T47D (cell line): ENCODE results near the gene OXLD1.

ENCODE experiments used
- DNase-seq, 2 experiments: peaks; one replicate each; pipeline versions ENCODE4 v3.0.0 to v3.0.0-alpha.2; 2011 to 2012; ENCODE audit warnings: low read depth in 1 of 2, low spot score in 1 of 2
- JUND ChIP-seq: IDR thresholded peaks from 2 replicates; pipeline ENCODE4 v1.6.1; 2012; ENCODE audit warnings: low read depth
- in situ Hi-C: cut with HindIII; loops from 2 replicates; pipeline ENCODE4 v1.10.0; 2016; ENCODE audit warnings: low sequenced_read_pairs, low pct_unique_long_range_greater_than_20kb

OXLD1 gene

DNA sequence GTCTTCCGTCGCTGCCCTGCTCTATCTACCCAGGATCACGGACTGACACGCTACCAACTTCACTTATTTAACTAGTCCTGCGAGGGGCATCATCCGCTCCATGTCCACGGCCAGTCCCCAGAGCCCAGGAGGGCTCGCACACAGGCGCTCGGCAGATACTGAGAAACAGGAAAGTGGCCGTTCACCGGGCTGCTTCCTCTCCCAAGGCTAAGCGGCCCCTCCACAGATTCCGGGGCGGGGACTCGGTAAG, 388 bp downstream of the OXLD1 start:
- no peak for TF ChIP-seq JUND
- in situ Hi-C loops, result no loop called here

DNA sequence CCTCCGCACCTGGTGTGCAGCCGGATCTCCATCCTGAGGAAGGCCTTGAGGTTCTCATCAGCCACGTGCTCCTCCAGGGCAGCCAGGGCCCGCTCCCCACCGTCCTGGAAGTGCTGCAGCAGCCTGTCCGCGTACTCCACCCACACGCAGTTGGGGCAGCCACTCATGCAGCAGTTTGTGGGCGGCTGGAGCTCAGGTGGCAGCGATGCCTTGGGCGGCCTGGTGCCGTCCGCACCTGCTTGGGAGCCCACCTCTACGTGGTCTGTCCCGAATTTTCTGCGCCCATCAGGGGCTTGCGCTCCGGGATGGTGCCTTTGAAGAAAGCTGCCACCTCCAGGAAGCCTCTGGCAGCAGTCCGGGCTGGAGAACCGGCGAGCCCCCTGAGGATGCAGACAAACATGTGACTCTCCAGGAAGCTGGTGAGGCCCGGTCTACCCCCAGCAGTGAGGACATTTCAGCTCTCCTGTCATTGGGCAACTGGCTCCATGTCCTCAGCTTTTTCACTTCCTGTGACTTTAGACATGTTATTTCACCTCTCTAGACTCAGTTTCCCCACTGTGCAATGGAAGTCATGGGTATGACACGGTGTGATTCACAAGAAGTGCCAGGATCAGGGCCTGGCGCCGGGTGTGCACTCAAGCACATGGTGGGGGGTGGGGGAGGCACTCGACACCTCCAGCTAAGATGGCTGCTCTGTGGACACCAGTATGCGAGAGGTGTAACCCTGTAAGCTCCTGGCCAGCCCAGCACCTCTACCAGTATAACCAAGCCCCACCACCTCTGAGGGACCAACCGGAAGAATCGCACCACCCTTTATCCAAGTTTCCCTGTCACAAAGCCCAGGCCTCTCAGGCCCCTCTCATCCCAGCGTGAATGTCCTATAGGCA, 957 bp downstream of the OXLD1 start:
- DNase-seq, result peak; percentile 23 to 51
- in situ Hi-C loops, result no loop called here
- TF ChIP-seq JUND, result no peak

More for the DNA sequence above, 388 bp downstream of the OXLD1 start:
- no peak for DNase-seq

DNA sequence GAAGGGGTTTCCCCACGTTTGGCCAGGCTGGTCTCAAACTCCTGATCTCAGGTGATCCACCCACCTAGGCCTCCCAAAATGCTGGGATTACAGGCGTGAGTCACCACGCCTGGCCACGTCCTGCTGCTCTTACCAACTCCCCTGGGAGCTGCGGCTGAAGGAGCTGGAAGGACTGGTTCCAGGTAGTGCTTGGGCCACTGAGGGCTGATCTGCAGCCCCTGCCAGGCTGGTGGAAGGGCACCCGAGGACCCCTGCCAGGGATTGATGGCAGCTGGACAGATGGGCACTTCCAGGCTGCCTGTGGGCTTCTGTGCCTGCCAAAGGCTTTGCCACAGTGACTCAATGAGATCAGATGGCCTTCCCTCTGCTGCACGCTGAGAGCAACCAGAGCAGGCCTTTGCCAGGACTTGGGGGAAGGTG, 2.3 kb downstream of the OXLD1 start:
- TF ChIP-seq JUND, result no peak
- DNase-seq, result no peak
- in situ Hi-C loops, result no loop called here

DNA sequence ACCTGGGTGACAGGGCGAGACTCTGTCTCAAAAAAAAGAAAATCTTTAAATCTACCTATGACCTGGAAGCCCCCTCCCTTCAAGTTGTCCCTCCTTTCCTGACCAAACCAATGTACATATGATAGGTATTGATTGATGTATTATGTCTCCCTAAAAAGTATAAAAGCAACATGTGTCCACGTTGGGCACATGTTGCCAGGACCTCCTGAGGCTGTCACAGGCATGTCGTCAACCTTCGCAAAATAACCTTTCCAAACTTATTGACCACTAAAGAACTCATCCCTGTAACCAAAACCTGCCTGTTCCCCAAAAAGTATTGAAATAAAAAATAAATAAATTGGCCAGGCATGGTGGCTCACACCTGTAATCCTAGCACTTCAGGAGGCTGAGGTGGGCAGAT, 4.4 kb downstream of the OXLD1 start:
- in situ Hi-C loops, result no loop called here
- TF ChIP-seq JUND, result no peak
- DNase-seq, result no peak

DNA sequence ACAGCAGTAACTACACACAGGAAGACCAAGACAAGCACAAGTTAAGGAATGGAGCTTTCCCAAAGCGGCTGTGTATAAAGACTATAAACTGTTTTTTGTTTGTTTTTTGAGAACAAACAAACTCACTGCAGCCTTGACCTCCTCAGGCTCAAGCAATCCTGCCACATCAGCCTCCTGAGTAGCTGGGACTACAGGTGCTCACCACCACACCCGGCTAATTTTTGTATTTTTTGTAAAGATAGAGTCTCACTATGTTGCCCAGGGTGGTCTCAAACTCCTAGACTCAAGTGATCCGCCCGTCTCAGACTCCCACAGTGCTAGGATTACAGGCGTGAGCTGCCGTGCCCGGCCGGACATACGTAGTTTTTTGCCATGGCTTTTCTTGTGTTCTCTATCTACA, 6.0 kb downstream of the OXLD1 start:
- no peak for DNase-seq
- no peak for TF ChIP-seq JUND
- in situ Hi-C loops, result no loop called here

DNA sequence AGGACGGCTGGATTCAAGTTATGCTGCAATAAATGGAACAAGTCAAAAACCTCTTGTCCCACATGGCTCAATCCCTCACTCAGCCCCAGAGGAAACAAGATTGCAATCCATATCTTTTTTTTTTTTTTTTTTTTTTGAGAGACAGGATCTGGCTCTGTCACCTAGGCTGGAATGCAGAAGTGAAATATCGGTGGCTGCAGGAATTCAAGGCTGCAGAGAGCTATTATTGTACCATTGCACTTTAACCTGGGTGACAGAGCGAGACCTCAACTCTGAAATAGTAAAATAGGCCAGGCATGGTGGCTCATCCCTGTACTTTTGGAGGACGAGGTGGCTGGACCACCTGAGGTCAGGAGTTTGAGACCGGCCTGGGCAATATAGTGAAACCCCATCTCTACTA, 7.4 kb downstream of the OXLD1 start:
- in situ Hi-C loops, result no loop called here
- TF ChIP-seq JUND, result no peak
- peak in 1 of 2 experiments; percentile 23 for DNase-seq

DNA sequence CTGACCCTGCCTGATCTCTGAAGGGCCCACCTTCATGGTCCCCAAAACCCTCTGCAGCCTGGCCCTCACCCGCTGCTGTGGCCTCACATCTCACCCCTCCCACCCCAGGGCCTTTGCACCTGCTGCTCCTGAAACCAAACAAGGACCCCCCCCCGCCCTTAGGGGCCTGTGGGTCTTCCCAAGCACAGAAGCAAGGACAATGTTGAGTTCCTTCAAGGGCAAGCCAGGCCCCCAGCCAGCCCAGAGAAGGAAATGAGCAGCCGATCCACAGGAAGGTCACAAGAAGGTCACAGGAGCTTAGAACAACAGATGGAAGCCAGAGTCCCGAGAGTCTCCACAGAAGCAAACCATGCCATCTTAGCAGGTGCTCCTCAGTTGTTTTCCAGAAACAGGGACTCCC, 9.6 kb downstream of the OXLD1 start:
- in situ Hi-C loops, result no loop called here
- no peak for DNase-seq
- no peak for TF ChIP-seq JUND

DNA sequence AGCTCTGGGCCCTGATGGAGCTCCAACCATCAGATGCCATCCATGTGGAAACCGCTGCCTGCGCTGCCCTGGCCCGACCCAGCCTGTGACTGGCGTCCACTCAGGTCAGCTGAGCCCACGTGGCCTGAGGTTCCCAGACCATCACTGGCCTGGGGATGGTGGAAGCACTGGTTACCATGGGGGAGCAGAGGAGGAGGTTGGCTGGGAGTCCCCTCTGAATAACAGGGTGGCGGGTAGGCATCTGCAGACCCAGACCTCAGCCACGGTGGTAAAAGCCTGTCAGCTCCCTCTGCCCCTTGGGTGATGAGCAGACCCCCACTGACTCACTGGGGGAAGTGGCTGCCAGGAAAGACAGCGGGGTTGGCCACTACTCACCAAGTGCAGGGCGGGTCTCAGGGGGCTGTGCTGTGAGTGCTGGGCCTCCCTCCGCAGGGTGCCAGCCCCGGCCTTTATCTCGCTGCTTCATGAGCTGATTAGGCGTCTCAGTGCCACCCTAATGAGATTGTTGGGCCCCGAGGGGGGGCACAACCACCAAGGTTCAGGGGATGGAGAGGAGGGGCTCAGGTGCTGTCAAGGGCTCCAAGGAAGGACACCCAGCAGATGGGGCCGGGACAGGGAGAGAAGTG, 10.2 kb downstream of the OXLD1 start, which contains the start of gene PDE6G:
Gene PDE6G, minus strand, starts transcription at position 425 of the 626 bp plus-strand sequence. CDS start 3,237 bp downstream, outside the sequence.
- in situ Hi-C loops, result no loop called here
- no peak for TF ChIP-seq JUND
- DNase-seq, result peak in 1 of 2 experiments; percentile 5

DNA sequence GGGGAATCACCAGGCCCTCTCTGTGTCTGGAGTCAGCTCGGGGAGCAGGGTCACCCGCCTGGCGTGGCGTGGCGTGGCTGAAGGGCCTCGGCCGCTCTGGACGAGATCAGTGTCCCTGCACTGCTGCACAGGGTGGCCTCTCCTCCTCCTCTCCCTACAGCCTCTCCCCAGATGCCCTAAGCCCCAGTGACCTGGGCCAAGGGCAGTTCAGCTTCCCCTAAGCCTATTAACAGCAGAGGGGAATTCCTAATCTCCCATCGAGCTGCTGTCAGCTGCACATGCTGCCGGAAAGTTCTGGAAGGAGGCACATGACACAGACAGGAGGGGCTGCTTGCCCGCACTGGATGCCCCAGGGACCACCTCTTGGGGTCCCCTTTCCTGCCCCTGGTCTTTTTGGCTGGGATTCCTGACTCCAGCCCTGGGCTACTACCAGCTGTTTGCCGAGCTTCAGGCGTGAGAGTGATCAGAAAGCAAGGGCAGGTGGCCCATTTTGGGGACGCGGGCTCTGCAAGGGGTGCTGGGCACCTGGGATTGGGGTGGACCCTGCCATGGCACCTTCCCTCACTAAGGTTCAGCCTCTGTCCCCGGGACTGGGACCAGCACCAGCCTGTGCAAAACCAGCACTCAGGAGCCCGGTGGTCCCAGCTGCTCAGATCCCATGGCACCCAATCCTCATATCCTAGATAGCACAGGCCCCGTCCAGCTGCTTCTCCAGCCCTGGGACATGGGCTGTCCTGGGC, 10.9 kb downstream of the OXLD1 start:
- no peak for TF ChIP-seq JUND
- in situ Hi-C loops, result no loop called here
- no peak for DNase-seq

DNA sequence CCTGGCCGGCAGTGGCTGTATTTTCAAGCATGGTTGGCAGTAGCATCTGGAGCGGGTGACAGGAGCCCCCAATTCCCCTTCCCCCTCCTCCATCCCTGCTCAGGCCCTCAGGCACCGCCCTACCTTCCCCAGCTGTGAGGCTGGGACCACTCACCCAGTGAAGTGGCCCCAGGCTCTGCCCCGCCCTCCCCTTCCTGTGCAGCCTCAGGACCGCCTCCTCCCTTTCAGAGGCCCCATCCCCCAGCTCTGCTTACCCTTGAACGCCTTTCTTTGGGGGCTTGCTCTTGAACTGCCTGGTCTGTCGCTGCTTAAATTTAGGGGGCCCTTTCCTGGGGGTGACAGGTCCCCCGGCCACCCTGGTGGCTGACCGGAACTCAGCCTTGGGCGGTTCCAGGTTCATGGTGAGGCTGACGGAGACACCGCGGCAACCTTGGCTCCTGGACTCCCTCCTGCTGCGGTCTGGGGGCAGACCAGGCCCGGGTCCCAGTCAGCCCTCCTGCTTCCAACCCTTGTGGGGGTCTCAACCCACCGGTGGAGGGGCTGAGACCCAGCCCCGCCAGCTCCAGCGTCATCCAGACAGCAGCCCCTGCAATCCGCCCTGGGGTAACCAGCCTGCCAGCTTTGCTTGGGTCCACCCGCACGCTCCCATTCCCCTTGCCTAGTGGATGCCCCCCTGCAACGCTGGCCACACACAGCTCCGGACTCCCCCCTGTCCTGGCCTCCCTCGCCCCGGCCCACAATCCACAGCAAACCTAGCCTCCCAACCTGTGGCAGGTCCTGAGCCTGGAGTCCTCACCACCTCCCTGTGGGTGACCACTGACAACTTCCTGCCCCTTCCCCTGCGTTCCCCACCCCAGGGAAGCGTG, 13.3 kb downstream of the OXLD1 start:
- no peak for DNase-seq
- in situ Hi-C loops, result no loop called here
- no peak for TF ChIP-seq JUND

DNA sequence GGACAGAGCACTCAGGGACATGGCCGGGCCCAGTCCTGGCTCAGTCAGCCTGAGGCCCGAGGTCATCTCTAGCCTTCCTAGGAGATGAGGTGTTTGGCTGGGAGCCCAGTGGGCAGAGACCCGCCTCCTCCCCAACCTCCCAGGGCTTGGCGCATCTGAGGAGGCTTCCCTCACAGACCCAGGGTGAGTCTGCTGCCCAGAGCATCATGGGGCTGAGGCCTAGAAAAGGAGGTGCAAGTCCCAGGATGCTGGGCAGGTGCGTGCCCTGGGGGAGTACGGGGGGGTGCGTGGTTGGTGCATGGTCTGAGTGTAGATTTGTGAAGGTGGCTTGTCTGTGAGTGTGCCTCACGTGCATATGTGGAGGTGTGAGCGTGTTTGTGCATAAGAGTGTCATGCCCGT, 14.7 kb downstream of the OXLD1 start:
- peak in 1 of 2 experiments; percentile 27 for DNase-seq
- in situ Hi-C loops, result no loop called here
- TF ChIP-seq JUND, result no peak

DNA sequence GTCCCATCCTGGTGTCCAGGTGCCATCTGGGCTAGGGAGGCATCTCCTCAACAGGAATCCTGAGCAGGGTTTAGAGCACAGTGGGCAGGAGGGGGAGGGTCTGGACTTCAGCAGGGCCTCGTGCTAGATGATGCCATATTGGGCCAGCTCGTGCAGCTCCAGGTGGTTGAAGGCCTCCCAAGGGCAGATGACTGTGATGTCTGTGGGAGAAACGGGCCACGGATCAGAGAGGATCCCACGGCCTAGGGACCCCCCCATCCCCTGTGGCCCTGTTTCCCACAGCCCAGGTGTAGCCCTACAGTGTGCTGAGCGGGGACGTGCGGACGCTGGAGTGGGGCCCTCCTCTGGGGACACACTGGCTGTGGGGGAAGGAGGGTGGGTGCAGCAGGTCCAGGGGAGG, 15.5 kb downstream of the OXLD1 start:
- no peak for DNase-seq
- no peak for TF ChIP-seq JUND
- in situ Hi-C loops, result no loop called here

DNA sequence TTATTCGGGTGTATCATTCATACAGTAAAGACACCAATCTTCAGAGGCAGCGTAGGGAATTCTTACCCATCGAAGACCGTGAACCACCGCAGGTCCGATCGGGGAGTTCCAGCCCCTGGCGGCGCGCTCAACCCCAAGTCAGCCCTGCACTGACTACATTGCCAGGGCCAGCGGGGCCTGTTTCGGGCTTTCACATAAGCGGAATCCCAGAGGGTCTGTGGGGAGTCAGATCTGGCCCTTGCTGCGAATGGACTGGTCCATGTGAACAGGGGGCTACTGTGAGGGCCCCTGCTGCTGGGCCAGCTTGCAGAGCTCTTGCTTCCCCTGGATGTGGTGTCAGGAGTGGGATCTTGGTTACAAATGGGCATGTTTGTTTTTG, 17.7 kb downstream of the OXLD1 start:
- no peak for TF ChIP-seq JUND
- in situ Hi-C loops, result no loop called here
- no peak for DNase-seq
